Tongue (tissue), 2 donors: Measurements from ENCODE around the gene SH3TC2. TPM values are rescaled to one million over a fixed set of nuclear protein-coding genes. Genes with fewer than 3 reads are reported as not detected.

Experiments
- DNase-seq: peaks from one replicate; pipeline ENCODE4 v3.0.0-alpha.2; 2015
- total RNA-seq: library from RNA; depleted of rRNA; stranded (reverse); fragments of >200 nt; gene quantifications from one replicate; pipeline ENCODE4 v1.2.3, GENCODE V29; 2014

Gene SH3TC2
- total RNA-seq, 1 donor from 2014 or later: 5.1 TPM

DNA sequence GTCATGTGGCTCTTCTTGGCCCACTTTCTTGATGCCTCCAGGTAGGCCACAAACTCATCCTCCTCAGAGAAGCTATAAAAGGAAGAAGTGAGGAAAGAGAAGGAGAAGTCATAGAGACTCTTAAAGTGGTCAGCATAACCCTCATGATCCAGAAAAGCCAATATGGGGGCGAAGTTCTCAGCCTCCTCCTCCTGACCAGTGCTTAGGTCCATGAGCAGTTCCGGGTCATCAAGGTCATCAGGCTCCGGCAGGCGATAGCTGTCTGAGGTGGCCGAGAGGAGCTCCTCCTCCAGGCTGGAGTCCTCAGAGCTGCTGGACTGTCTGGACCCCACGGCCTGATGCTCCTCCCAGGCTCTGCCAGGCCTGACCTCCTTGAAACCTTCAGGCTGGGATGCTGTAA lies 34.7 kb downstream of the SH3TC2 start:
- DNase-seq: no peak

DNA sequence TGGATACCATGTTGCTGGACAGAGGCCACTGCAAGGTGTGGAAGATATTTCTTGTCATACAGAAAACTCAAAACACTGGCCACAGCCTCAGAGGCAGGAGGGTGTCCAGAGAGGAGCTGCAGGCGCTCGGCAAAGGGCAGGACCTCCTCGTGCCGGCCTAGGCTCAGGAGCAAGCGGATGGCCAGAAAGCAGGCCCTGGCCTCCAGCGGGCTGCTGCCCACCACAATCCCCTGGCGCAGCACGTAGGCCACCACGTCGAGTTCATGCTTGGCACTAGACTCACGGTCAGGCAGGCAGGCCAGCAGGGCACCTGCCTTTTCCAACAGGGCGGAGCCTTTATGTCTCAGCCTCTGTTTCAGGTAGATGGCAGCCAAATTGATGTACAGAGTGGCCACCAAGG lies 35.2 kb downstream of the SH3TC2 start:
- no peak for DNase-seq

DNA sequence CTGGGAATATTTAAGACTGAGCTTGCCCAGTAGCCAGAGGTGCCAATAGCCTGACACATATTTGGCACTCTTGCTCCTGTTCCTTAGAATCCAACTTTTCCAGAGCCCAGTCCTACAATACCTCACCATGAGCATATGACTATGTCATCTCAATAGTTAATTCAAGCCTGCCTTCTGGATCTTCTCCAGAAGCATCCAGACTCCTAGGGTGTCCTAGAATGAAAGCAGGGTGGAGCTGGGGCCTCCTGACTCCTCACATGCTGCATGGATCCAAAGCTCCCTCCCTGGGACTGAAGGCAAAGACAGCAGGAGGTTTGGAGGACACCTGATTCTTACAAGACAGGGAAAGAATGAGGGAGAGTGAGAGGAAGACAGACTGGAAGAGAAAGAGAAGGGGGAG lies 37.9 kb downstream of the SH3TC2 start:
- no peak for DNase-seq

DNA sequence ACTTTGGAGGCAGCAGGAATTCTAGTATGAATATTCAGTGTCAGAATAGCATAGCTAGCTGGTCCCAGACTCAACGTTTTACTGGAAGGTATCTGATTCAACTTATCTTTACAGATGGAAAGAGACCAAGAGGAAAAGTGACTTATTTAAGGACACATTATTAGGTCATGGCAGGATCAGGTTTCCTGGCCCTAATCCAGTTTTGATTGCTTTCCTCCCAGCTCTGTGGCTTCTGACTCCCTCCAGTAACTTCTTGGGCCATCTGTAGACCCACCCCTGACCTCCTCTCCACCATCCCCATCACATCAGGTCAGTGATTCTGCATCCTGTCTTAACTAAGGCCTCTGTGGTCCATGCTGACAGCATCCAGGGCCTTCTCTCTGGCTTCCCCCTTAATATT lies 38.4 kb downstream of the SH3TC2 start:
- no peak for DNase-seq

DNA sequence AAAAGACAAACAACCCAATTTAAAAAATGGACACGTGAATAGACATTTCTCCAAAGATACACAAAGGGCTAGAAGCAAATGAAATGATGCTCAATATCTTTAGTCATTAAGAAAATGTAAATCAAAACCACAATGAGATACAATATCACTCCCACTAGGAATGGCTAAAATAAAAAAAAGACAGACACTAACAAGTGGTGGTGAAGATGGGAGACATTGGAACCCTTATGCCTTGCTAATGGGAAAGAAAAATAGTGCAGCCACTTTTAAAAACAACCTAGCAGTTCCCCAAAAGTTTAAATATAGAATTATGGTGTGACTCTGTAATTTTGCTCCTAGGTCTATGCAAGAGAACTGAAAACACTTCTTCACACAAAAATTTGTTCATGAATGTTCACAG lies 40.7 kb downstream of the SH3TC2 start:
- no peak for DNase-seq

DNA sequence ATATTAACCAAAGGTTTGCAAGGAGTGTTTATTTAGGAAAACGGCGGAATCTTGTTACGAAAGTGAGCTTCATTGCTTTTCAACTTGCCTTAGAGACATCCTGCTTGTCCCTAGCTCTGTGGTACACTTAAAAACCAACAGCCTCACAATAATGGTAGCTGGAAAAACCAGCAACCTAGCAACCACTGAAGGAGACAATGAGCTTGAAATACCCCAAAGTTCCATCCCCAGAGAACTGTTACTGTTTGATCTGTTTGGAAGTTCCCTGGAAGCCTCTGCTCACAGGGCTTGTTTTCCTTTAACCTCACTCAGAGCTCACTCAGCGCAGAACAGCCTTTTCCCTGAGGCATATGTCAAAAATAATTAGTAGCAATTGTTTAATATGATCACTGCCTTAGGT lies 43.2 kb downstream of the SH3TC2 start:
- no peak for DNase-seq

DNA sequence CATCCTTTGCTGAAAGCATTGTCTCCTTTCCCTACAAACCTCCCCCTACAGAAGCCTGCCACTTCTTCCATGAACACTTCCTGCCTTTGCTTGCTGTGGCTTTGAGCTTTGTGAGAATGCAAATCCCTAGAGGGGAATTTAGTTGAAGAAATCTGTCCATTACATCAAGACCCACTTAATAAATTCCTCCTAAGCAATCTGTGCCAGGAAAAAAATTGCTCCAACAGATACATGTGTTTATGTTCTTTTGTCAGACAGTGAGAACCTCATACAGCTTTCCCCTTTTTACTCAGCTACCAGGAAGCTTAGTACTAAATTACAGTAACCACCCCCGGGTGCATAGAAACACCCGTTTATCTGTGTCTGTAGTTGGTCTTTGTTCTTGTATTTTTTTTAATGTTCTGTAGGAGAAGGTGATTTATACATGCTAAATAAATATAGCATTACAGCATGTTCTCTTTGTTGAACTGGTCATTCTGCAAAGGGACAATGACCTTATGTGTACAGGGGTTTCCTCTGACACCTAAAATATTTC lies 43.9 kb downstream of the SH3TC2 start:
- DNase-seq: no peak

DNA sequence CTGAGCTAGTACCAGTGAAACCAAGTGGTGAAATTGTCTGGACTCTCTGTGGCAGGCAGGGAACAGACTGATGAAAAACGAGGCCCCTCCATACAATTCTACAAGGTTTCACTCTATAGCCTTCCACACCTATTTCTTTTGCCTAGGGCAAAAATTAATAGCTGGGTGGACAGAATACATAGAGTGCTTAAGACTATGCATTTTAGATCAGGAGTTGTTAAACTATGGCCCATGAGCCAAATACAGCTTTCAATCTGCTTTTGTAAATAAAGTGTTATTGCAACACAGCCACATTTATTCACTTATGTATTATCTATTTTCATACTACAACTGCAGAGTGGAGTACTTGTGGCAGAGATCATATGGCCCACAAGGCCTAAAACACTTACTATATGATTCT lies 45.2 kb downstream of the SH3TC2 start:
- DNase-seq: no peak

DNA sequence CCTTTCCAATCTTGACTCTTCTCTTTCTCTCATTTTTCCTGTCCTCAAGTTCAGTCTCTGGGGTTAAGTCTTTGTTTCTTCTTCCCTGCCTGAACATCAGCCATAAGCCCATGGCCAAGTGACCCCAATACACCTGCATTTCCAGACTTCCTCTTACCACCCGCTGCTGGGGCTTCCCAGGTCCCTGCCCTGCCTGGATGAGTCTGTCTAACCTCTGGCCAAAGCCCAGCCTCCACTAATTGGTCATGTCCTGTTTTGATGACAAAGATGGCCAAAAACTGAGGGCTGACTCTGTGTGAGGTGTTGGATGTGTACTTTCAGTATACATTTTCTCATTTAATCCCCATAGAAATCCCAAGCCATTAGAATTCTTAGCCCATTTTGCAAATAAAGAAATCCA lies 47.3 kb downstream of the SH3TC2 start:
- DNase-seq: no peak

DNA sequence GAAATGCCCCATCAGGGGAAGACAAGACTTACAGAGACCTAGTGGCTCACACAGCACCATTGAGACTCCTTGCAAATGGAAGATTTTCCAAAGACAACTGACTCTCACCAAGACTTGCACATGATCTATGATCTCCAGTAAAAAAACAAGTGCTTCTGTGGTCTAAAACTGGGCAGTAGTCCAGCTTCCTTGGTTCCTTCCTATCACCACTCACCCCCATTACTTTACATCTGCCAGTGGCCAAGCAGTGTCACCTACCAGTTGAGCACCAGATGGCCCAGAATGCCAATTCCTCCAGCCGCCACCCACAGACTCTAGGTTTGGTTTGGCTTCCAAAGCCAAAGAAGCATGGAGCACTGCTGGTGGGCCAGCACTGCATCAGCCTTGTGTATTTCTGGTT lies 47.7 kb downstream of the SH3TC2 start:
- DNase-seq: no peak

DNA sequence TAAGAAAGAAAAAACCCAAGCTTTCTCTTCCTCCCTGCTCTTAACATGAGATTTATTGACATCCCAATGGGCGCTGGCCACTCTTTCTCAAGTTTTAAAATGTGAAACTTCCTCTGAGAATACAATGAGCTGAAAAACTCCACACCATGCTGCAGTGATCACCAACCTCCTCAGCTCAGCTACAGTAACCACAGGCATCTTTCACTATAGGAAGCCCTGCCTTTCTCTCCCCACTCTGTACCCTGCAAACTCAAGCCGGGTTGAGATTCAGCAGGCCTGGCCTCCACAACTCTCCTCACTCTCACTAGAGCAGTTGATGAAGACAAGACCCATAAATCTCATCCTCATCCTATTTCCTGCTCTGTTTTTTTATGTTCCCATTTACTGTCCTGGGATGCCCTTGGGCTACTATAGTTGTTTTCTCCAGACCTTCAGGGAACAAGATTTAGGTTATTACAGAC lies 48.3 kb downstream of the SH3TC2 start:
- DNase-seq: no peak

DNA sequence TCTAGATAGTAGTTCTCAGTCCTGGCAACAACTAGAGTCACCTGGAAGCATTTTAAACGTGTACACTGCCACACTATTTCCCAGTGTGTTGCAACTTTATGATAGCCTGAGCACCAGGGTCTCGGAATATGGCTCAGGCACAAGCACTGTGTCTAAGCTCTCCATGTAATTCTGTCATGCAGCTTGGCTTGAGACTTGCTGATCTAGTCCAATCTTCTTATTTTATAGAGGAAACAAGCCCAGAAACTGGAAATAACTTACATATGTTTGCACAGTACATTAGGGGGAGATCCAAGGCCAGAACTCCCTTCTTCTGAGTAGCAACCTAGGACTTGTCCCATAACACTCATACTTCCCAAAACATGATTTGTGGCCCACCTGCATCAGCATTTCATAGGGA lies 49.1 kb downstream of the SH3TC2 start:
- no peak for DNase-seq

DNA sequence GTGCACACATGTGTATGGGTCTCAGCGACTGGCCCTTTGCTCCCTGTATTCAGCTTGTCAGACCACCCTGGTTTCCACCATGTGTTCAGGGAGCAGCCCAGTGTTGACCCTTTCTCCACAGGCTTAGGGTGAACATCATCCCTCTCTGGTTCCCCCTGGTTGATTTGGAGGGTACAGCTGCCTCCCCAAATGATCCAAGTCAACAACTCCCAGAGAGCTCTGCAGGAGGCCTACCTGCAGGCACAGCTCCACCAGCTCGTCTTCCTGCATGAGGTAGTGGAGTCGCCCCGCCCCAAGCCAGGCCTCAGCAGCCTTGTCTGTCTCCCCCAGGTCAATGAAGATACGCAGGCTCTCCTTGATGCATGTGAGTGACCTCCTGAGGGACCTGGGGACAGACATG lies 50.5 kb downstream of the SH3TC2 start:
- no peak for DNase-seq

DNA sequence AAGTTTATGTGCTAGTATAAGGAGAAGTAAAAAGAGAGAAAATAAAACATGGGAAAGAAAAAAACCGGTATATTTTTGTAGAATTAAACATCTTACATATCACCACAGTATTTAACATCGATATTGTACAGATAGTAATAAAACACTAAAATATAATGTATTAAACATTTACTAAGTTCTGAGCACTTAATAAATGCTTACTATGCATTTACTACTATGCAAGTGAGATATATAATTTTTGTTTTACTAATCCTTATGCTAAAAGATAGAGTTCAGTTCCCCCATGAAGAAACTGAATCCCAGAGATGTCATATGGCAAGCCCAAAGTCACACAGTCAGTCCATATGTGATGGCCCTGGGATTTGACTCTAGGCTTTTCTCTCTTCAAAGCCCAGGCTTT lies 51.1 kb downstream of the SH3TC2 start:
- DNase-seq: no peak

DNA sequence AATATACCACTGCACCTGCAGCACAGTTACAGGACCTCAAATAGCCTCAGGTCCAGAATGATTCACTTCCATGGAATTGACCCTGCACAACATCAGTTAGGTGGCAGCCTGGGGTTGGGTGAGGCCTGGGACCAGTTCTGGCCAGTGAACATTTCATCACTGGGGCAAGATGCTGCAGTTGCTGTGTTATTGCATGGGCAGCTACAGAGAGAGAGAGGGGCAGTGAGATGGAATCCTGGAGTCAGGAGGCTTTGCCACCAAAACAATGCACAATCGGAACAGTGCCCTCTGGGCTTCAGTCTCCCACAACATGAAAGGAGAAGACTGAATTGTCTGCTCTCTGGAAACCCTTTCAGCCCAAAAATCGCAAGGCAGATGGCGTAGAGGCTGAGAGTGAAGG lies 51.8 kb downstream of the SH3TC2 start:
- no peak for DNase-seq

DNA sequence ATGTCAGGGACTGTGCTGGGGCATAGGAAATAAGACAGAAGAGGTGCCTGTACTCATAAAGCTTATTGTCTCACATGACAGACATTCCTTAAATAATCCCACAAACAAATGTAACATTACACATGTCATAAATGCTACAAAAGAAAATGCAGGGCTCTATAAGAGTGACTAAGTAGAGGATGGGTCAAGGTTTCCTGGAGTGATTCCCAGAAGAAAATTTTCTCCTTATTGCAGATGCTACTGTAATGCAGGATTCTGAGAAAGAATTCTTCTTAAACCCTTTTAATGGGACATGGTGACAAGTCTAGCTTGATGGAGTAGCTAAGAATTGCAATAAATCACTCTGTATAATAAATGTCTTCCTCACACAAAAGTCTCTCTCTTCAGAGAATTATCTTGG lies 55.7 kb downstream of the SH3TC2 start:
- DNase-seq: no peak

DNA sequence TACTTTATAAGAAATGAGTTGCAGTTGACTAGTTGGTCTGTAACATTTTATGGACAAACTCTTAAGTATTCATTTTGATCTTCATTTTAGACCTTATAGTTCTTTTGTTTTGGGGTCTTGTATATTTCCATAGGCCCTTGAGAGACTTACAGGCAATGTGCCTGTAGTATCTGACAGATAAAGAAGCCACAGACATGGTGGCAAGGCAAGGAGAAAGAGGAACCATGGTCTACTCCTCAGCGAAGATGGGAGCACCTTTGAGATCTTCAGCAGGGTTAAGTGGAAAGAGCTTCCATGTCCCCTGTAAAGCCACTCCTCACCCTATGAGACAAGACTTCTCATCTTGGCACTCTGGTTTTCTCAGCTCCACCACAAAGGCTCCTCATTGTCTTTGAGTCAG lies 56.4 kb downstream of the SH3TC2 start:
- DNase-seq: no peak

DNA sequence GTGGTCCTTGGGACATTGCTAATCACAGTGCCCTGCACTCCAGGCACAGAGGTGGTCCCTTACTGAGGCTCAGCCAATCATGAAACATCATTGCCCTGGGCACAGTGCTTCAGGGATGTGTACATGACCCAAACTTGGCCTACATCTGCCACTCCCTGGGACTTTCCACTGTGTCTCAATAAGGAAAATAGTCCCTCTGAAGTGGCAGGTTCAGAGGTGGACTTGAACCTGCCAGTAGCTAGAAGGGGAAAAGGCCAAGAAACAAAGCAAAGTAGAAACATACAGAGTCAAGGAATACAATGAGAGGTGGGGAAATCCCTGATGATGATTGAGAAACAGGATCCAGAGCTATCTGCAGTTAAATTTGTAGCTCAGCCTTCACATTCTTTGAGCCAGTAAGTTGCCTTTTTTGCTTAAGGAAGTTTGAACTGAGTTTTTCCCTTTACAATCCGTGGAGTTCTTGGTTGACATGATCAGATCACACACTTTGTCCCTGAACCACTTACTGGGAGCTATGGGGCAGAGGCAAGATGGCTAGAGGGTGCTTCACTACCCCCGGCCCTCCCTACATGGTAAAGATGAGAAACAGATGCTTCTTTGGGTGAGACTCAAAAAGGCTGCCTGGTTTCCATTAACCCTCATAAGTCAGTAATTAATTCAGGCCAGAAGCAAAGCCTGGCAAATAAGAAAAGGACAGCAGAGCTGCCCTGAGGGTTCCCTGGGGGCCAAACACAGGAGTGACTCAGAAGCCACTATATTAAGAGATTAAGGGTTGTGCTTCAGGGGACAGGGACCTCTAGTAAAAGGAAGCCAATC lies 57.6 kb downstream of the SH3TC2 start:
- no peak for DNase-seq

DNA sequence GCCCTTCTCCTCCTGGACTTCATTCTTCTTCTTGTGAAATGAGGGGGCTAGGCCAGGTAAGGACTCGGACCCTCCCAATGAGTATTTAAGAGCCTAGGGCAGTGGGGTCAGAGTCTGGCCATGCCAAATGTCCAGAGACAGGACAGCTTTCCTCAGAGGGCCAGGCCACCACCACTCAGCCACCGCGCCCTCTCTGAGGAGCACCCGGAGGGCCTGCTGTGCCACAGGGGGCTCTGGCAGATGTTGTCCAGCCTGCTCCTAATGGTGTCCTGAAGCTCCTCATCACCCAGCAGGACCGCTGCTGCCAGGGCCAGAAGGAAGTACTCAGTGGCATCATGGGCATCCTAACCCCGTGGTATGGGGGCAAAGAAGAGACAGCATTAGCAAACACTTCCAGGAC lies 58.3 kb downstream of the SH3TC2 start:
- no peak for DNase-seq

DNA sequence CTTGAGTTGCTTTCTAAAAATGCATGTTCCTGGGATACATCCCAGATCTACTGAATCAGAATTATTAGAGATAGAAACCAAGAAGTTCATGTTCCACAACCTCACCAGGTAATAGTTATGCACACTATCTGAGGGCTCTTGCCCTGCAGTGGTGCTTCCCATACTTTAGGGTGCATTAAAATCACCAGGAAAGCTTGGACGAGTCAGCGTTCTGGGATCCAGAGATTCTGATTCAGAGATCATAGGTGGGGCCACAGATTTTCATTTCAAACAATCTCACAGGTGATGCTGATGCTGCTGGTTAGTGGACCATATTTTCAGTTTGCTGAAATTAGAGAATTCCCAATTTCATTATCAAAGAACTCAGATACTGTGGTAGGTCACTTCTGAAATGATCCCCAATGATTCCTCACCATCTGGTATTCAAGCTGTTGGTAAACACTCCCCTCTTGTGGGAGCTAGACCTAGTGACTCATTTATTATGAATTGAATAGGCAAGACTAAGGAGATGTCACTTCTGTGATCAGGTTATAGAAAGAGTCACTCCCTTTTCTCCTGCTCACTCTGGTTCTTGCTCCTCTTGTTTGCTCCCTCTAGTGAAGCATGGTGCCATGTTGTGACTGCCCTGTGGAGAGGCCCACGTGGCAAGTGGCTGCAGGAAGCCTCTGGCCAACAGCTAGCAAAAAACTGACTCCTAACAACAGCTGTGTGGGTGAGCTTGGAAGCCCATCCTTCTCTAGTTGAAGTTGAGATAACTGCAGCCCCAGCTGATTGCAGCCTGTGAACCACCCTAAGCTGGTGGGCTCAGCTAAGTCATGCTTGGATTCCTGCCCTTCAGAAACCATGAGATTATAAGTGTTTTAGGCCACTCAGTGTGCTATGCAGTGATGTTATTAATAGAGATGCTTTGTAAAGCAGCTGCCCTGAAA lies 59.8 kb downstream of the SH3TC2 start:
- peak; percentile 67 for DNase-seq

DNA sequence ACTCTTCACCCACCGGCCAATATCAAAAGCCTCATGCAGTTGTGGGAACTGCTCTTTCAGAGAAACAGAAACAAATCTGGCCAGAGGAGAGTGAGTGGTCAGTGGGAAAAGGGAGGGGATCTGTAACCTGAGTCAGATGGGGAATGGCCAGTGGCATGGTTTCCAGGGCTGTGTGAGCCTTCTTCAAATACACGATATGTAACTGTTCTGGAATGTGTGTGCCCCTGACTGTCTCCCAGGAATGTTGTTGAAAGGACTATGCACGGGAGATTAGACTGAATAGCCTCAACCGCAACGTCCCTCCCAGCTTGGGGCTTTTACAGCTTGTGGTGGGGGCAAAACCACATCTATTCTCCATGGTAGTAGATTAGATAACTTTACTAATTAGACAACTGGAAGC lies 60.8 kb downstream of the SH3TC2 start:
- DNase-seq: peak; percentile 67

DNA sequence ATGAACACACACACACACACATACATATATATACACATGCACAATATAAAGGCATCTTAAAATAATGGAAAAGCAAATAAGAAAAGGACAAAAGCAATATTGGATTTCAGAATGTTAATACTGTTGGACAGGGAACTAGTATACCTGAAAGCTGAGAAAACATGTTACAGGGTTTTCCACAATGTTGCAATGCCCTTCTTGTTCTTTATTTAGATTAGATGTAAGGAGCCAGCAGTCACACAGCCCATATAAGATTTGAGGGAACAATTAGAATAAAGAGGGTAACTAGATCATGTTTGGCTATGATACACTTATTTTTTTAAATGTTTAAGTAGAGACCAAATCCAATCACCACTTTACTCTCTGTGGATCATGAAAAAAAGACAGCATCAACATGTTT lies 61.7 kb downstream of the SH3TC2 start:
- DNase-seq: no peak

DNA sequence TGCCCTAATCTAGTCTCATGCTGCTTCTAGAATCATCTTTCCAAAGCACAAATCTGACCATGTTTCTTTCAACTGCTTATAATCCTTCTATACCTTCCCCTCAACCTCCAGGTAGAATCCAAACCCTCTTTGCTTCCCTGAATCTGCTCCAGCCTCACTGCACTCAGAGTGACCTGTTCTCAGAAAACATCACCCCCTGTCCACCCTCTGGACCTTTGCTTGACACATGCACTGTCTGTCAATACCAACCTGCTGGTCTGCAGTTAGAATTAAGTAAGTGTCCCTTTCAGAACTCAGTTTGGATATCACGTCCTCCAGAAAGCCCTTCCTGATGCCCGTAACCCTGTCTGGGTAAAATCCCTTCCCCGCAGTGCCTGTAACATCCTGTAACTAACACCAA lies 63.1 kb downstream of the SH3TC2 start:
- no peak for DNase-seq
